HG02588 (cell line): Measurements from ENCODE around the gene TMEM255A.
"Not testable (repeated sequence)": the region's sequence is repeated elsewhere in the genome, so short reads cannot be mapped to it uniquely, and the experiment has no call there.

Source experiments
- ATAC-seq: cut with Tn5 transposase; IDR thresholded peaks from one replicate; pipeline ENCODE4 v1.9.1; 2021; ENCODE audit warnings: mild to moderate bottlenecking, moderate library complexity; ENCODE audit not compliant: unreplicated experiment

Gene TMEM255A

GRCh38 chrX:120310861-120311726 is at the start of gene TMEM255A:
Gene TMEM255A (minus strand): TSS chrX:120311461. CDS start chrX:120311309, 152 bp downstream.
- no peak for ATAC-seq

DNA sequence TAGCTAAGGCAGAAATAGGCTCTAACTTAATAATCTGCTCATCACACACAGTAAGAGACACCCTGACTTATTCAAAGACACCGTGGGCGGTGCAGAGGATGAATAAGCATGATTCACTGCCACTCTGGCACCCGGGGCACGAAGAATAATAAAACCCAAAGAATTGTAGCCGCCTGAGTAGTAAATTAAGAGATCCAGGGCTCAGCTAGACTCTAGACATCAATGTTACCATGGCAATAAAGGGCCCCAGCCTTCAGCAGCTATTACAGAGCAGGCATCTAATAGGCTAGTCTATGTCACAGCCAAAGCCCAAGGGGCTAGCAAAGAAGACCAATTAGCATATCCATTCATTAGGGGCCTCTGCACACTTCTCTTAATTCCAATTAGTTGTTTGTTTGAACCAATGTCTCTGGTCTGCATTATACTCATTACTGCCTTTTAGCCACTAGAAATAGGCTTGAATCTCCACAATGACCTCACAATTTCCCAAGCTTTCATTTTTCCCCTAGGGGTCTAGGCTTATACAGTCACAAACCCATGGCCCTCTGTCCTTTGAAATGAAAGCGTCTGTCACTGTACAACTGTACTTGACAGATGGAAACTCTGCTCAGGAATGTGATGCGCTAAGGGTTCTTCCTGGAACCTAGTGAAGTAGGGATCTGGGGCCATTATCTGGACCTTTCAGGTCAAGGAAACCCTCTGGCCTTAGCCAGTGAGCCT is 47.6 kb upstream of the TMEM255A start:
- ATAC-seq = no peak

GRCh38 chrX:120357186-120357585 is 45.9 kb upstream of the TMEM255A start:
- no peak for ATAC-seq

DNA sequence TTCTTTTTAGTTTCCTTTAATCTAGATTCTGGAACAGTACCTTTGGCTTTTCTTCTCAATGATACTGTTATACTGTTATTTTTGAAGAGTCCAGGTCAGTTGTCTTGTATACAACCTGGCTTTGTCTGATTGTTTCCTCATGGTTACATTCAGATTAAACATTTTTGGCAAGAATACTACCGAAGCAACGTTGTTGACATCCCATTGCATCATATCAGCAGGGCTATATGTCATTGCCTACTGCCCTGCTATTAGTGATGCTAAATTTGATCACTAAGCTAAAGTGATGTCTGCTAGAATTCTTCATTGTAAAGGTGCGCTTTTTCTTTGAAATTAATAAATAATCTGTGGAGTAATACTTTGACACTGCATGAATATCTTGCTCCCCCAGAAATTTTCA is 44.8 kb upstream of the TMEM255A start:
- no peak for ATAC-seq

DNA sequence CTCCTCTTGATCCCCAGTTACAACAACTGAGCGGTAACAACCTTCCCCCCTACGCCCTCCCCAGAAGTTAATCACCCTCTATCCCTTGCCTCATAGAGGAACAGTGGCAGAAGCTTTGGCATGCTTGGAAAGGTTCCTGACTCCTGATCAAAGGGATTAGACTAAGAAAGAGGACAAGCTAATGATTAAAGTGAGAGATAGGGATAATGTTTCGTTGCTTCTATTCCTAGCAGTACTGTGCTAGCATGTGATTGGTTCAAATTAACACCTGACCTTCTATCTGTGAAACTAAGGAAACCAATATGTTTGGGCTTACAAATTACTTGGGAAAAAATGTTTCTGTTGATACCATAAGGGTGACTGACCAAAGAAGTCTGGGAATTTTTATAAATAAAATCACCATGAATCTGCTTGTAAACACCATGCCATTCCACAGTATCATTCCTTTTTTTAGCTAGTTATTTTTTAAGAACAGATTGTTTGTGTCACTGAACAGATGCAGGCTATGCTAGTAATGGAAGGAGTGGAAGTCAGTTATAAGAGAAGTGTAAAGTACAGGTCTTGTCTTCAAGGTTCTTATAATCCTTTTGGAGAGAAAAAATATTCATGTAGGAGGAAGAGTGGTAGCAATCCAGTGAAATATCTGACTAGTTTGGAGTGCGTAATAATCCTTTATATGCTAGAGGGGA is 39.3 kb upstream of the TMEM255A start:
- ATAC-seq = no peak

GRCh38 chrX:120344566-120344965 is 33.3 kb upstream of the TMEM255A start:
- not testable (repeated sequence) for ATAC-seq

GRCh38 chrX:120336899-120337298 is 25.6 kb upstream of the TMEM255A start:
- ATAC-seq = no peak

- ATAC-seq = no peak
These were observed 24.0 kb upstream of the TMEM255A start for GRCh38 chrX:120335289-120335688.

- no peak for ATAC-seq
These were observed 23.3 kb upstream of the TMEM255A start for GRCh38 chrX:120334603-120335002.

- ATAC-seq = no peak
These were observed 22.9 kb upstream of the TMEM255A start for GRCh38 chrX:120334151-120334550.

GRCh38 chrX:120332394-120332793 is 21.1 kb upstream of the TMEM255A start:
- ATAC-seq = no peak

GRCh38 chrX:120331116-120331515 is 19.9 kb upstream of the TMEM255A start:
- no peak for ATAC-seq

GRCh38 chrX:120321520-120322281 is 10.4 kb upstream of the TMEM255A start:
- no peak for ATAC-seq

DNA sequence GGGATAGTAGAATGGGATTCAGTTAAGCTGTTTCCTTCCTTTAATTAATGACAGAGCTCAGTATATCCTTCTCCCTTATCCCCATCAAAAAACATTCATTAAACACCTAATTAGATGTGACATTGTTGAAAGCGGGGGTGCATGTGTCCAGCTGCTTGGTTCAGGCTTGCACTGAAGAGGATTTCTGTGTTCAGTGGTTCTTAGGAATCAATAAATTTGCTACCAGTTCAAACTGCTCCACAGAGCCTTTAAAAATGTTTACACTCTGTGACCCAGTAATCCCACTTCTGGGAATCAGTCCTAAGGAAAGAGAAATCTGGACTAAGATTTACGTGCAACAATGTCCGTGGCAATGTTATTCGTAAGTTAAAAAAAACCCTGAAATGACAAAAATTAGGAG is 7.2 kb upstream of the TMEM255A start:
- no peak for ATAC-seq

GRCh38 chrX:120316587-120317283 is 5.5 kb upstream of the TMEM255A start:
- no peak for ATAC-seq

DNA sequence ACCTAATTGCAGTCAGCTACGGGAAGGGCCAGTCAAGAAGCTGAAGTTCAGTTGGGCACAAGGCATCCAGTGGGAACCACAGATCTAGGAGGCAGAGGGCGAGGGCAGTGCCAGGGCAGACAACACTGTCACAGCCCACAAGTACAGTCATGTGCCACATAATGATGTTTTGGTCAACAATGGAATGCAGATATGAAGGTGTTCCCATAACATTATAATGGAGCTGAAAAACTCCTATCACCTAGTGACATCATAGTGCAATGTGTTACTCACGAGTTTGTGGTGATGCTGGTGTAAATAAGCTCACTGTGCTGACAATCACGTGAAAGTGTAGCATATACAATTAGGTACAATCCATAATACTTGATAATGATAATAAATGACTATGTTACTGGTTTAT is 4.5 kb upstream of the TMEM255A start:
- ATAC-seq = no peak

- ATAC-seq = no peak
These were observed 434 bp upstream of the TMEM255A start for GRCh38 chrX:120311727-120312063.

- ATAC-seq = no peak
These were observed 1.2 kb downstream of the TMEM255A start for GRCh38 chrX:120309873-120310705.
